Astrocyte (in vitro differentiated cells and primary cell): ENCODE data around the gene CTIF. TPM values are rescaled to one million over a fixed set of nuclear protein-coding genes. Genes with fewer than 3 reads are reported as not detected.

ENCODE experiments used
- DNase-seq: peaks from one replicate; pipeline ENCODE4 v3.0.0-alpha.2; 2010; ENCODE audit warnings: low read depth
- FAIRE-seq: peaks from 2 replicates; lab custom pipeline; 2011; peaks lifted over from hg19 to GRCh38; lab: Jason Lieb, UNC
- H2AFZ ChIP-seq: 2 replicates; pipeline ENCODE4 v1.6.0; 2012; ENCODE audit warnings: low read depth, low read length, inconsistent platforms
- H3K27ac ChIP-seq: 2 replicates; pipeline ENCODE4 v1.5.1; 2011; ENCODE audit warnings: low read depth, low read length, inconsistent platforms
- H3K27me3 ChIP-seq: 2 replicates; pipeline ENCODE4 v1.6.0; 2011; ENCODE audit warnings: low read length, inconsistent platforms; ENCODE audit not compliant: insufficient read depth
- H3K36me3 ChIP-seq: 2 replicates; pipeline ENCODE4 v1.5.1; 2011; ENCODE audit warnings: low read length, inconsistent platforms; ENCODE audit not compliant: insufficient read depth
- H3K4me1 ChIP-seq: 2 replicates; pipeline ENCODE4 v1.5.1; 2011; ENCODE audit warnings: low read length, inconsistent platforms; ENCODE audit not compliant: insufficient read depth
- H3K4me2 ChIP-seq: 2 replicates; pipeline ENCODE4 v1.6.0; 2012; ENCODE audit warnings: low read length, inconsistent platforms
- H3K4me3 ChIP-seq: 2 replicates; pipeline ENCODE4 v1.5.1; 2011; ENCODE audit warnings: low read depth, mild to moderate bottlenecking, low read length, inconsistent platforms; ENCODE audit not compliant: insufficient read depth
- H3K79me2 ChIP-seq: 2 replicates; pipeline ENCODE4 v1.6.0; 2012; ENCODE audit warnings: mild to moderate bottlenecking, low read length, inconsistent platforms; ENCODE audit not compliant: insufficient read depth
- H3K9ac ChIP-seq: 2 replicates; pipeline ENCODE4 v1.6.0; 2012; ENCODE audit warnings: mild to moderate bottlenecking, low read length, inconsistent platforms
- H3K9me3 ChIP-seq: 2 replicates; pipeline ENCODE4 v1.5.1; 2012; ENCODE audit warnings: low read depth, mild to moderate bottlenecking, low read length, inconsistent platforms; ENCODE audit not compliant: insufficient read depth
- H4K20me1 ChIP-seq: 2 replicates; pipeline ENCODE4 v1.6.0; 2012; ENCODE audit warnings: low read length, inconsistent platforms; ENCODE audit not compliant: insufficient read depth
- H3K27ac Mint-ChIP-seq: one replicate; pipeline ENCODE4 v1.8.0; 2021; ENCODE audit warnings: mild to moderate bottlenecking, mixed read lengths; ENCODE audit not compliant: unreplicated experiment
- H3K27me3 Mint-ChIP-seq: one replicate; pipeline ENCODE4 v1.8.0; 2021; ENCODE audit warnings: low read depth, mixed read lengths; ENCODE audit not compliant: unreplicated experiment
- H3K36me3 Mint-ChIP-seq: one replicate; pipeline ENCODE4 v1.8.0; 2021; ENCODE audit warnings: low read depth, mixed read lengths; ENCODE audit not compliant: unreplicated experiment
- H3K4me1 Mint-ChIP-seq: one replicate; pipeline ENCODE4 v1.8.0; 2021; ENCODE audit warnings: low read depth, mixed read lengths; ENCODE audit not compliant: unreplicated experiment
- H3K4me3 Mint-ChIP-seq: one replicate; pipeline ENCODE4 v1.8.0; 2021; ENCODE audit warnings: mild to moderate bottlenecking, moderate library complexity, mixed read lengths; ENCODE audit not compliant: unreplicated experiment
- H3K9me3 Mint-ChIP-seq: one replicate; pipeline ENCODE4 v1.8.0; 2021; ENCODE audit warnings: mild to moderate bottlenecking, mixed read lengths; ENCODE audit not compliant: unreplicated experiment
- CTCF ChIP-seq: IDR thresholded peaks from 2 replicates; pipeline ENCODE4 v1.5.1; 2011; ENCODE audit warnings: low read depth, mild to moderate bottlenecking, inconsistent platforms, low read length, moderate library complexity; ENCODE audit not compliant: insufficient read depth
- EZH2 ChIP-seq: IDR thresholded peaks from 2 replicates; pipeline ENCODE4 v1.6.1; 2012; ENCODE audit warnings: mild to moderate bottlenecking, low read length, inconsistent platforms; ENCODE audit not compliant: insufficient read depth
- total RNA-seq: library from RNA; stranded (reverse); gene quantifications from 2 replicates; pipeline ENCODE4 v1.2.1, GENCODE V29; 2021

CTIF gene
- total RNA-seq, 1 donor from 2014 or later = 101 TPM

GRCh38 chr18:48808476-48808875 is 269.6 kb downstream of the CTIF start:
- Histone ChIP-seq H4K20me1 (no peaks in the 10 kb centered on the region), H3K9me3 (no peaks in the 10 kb centered on the region), H2AFZ (no peak overlapping the region), H3K4me3 (no peak overlapping the region), H3K4me2 (no peak overlapping the region), H3K79me2 (no peaks in the 10 kb centered on the region), H3K4me1 (no peaks in the 10 kb centered on the region), H3K36me3 (no peaks in the 10 kb centered on the region), H3K9ac (no peak overlapping the region), H3K27me3 (no peaks in the 10 kb centered on the region), H3K27ac (no peak overlapping the region)
- no peak overlapping the region for H3K4me3 Mint-ChIP-seq
- H3K27me3 Mint-ChIP-seq = no peaks in the 10 kb centered on the region
- H3K4me1 Mint-ChIP-seq = peaks cover 23% of the 10 kb centered on the region
- H3K9me3 Mint-ChIP-seq = no peaks in the 10 kb centered on the region
- H3K36me3 Mint-ChIP-seq = peaks cover 18% of the 10 kb centered on the region
- no peak overlapping the region for H3K27ac Mint-ChIP-seq
- FAIRE-seq (peak; percentile 29), DNase-seq (no peak)
- no peak for TF ChIP-seq EZH2
- TF ChIP-seq CTCF = no peak

- Histone ChIP-seq H3K4me3 (no peak overlapping the region), H2AFZ (no peak overlapping the region), H3K9ac (no peak overlapping the region), H3K27ac (no peak overlapping the region), H3K79me2 (no peaks in the 10 kb centered on the region), H3K4me1 (peaks cover under 1% of the 10 kb centered on the region), H3K4me2 (no peak overlapping the region), H3K36me3 (no peaks in the 10 kb centered on the region), H3K9me3 (no peaks in the 10 kb centered on the region), H3K27me3 (no peaks in the 10 kb centered on the region), H4K20me1 (peaks cover 6% of the 10 kb centered on the region)
- H3K9me3 Mint-ChIP-seq = no peaks in the 10 kb centered on the region
- no peak for DNase-seq
- H3K27me3 Mint-ChIP-seq = no peaks in the 10 kb centered on the region
- no peak overlapping the region for H3K27ac Mint-ChIP-seq
- FAIRE-seq = no peak
- peaks cover 18% of the 10 kb centered on the region for H3K36me3 Mint-ChIP-seq
- peaks cover 31% of the 10 kb centered on the region for H3K4me1 Mint-ChIP-seq
- no peak overlapping the region for H3K4me3 Mint-ChIP-seq
- TF ChIP-seq CTCF = no peak
- no peak for TF ChIP-seq EZH2
Measured at GRCh38 chr18:48809365-48809764, 270.5 kb downstream of the CTIF start.

GRCh38 chr18:48810805-48811204 is 272.0 kb downstream of the CTIF start:
- Mint-ChIP-seq H3K36me3 (peaks cover 14% of the 10 kb centered on the region), H3K4me1 (peaks cover 36% of the 10 kb centered on the region), H3K27ac (no peak overlapping the region), H3K4me3 (no peak overlapping the region), H3K9me3 (no peaks in the 10 kb centered on the region), H3K27me3 (no peaks in the 10 kb centered on the region)
- no peak overlapping the region for H3K4me2 ChIP-seq
- FAIRE-seq (no peak), DNase-seq (no peak)
- no peak overlapping the region for H3K9ac ChIP-seq
- H2AFZ ChIP-seq = no peak overlapping the region
- no peaks in the 10 kb centered on the region for H3K36me3 ChIP-seq
- no peaks in the 10 kb centered on the region for H3K79me2 ChIP-seq
- no peak overlapping the region for H3K4me3 ChIP-seq
- no peaks in the 10 kb centered on the region for H3K9me3 ChIP-seq
- no peak for TF ChIP-seq CTCF
- no peak overlapping the region for H3K27ac ChIP-seq
- peaks cover 4% of the 10 kb centered on the region for H3K4me1 ChIP-seq
- peaks cover 6% of the 10 kb centered on the region for H4K20me1 ChIP-seq
- H3K27me3 ChIP-seq = no peaks in the 10 kb centered on the region
